HepG2 (cell line): ENCODE data around the gene NOC2L. TPM values are rescaled to one million over a fixed set of nuclear protein-coding genes. Genes with fewer than 3 reads are reported as not detected.

Experiments used
- BHLHE40 ChIP-seq: IDR thresholded peaks from 2 replicates; pipeline ENCODE4 v1.6.1; 2011; ENCODE audit warnings: low read length, improper control_type of control experiment
- CBFB ChIP-seq: sonication (generic); formaldehyde crosslinking; IDR thresholded peaks from 2 replicates; pipeline ENCODE4 v1.4.0; 2020; ENCODE audit warnings: missing genetic modification reagents
- CENPX ChIP-seq: sonication (generic); formaldehyde crosslinking; IDR thresholded peaks from 2 replicates; pipeline ENCODE4 v1.9.0; 2021; ENCODE audit warnings: mild to moderate bottlenecking, missing genetic modification reagents, moderate library complexity
- NFE2L1 ChIP-seq: sonication (generic); formaldehyde crosslinking; IDR thresholded peaks from 2 replicates; pipeline ENCODE4 v1.4.0; 2020; ENCODE audit warnings: missing genetic modification reagents, mild to moderate bottlenecking, borderline replicate concordance
- SKIL ChIP-seq: sonication (generic); formaldehyde crosslinking; IDR thresholded peaks from 2 replicates; pipeline ENCODE4 v1.8.0; 2022; ENCODE audit warnings: missing genetic modification reagents, mild to moderate bottlenecking, moderate library complexity, borderline replicate concordance
- SRSF9 ChIP-seq: fragments of 200-400 bp; formaldehyde crosslinking; IDR thresholded peaks from 2 replicates; pipeline ENCODE4 v1.6.1; 2018; ENCODE audit warnings: borderline replicate concordance, mild to moderate bottlenecking, low read depth, low read length; ENCODE audit not compliant: insufficient read depth, poor library complexity, severe bottlenecking
- ZBTB4 ChIP-seq: sonication (generic); formaldehyde crosslinking; IDR thresholded peaks from 2 replicates; pipeline ENCODE4 v1.4.0; 2020; ENCODE audit warnings: missing genetic modification reagents, mild to moderate bottlenecking, borderline replicate concordance
- ZMAT3 ChIP-seq: sonication (generic); formaldehyde crosslinking; conservative IDR thresholded peaks from 2 replicates; pipeline ENCODE4 v1.7.0; 2021; ENCODE audit warnings: missing genetic modification reagents
- ZNF12 ChIP-seq: sonication (generic); formaldehyde crosslinking; IDR thresholded peaks from 2 replicates; pipeline ENCODE4 v1.5.0; 2020; ENCODE audit warnings: missing genetic modification reagents
- ZNF180 ChIP-seq: sonication (generic); formaldehyde crosslinking; IDR thresholded peaks from 2 replicates; pipeline ENCODE4 v1.4.0; 2020; ENCODE audit warnings: low read depth, missing genetic modification reagents, borderline replicate concordance
- ZNF275 ChIP-seq: sonication (generic); formaldehyde crosslinking; IDR thresholded peaks from 2 replicates; pipeline ENCODE4 v1.8.0; 2022; ENCODE audit warnings: missing genetic modification reagents, mild to moderate bottlenecking, inconsistent platforms, borderline replicate concordance
- ZNF282 ChIP-seq: fragments of 450-650 bp; IDR thresholded peaks from 2 replicates; pipeline ENCODE4 v1.6.1; 2018; ENCODE audit not compliant: partially characterized antibody
- ZNF362 ChIP-seq: sonication (generic); formaldehyde crosslinking; IDR thresholded peaks from 2 replicates; pipeline ENCODE4 v1.4.0; 2020; ENCODE audit warnings: missing genetic modification reagents, mild to moderate bottlenecking, borderline replicate concordance
- ZNF564 ChIP-seq: sonication (generic); formaldehyde crosslinking; IDR thresholded peaks from 2 replicates; pipeline ENCODE4 v1.8.1; 2023; ENCODE audit warnings: mild to moderate bottlenecking, missing genetic modification reagents
- ZUFSP ChIP-seq: sonication (generic); formaldehyde crosslinking; IDR thresholded peaks from 2 replicates; pipeline ENCODE4 v1.9.0; 2021; ENCODE audit warnings: missing genetic modification reagents, mild to moderate bottlenecking, borderline replicate concordance
- polyA plus RNA-seq, 8 experiments: library from polyadenylated mRNA; depleted of rRNA in 3 of 8; stranded (reverse) in 7 of 8; unstranded in 1 of 8; fragments of >200 nt; fragmentation: Illumina TruSeq in 4 of 8; extraction: Trizol in 4 of 8; gene quantifications; 2 replicates each; pipeline versions ENCODE4 v1.2.1 to v1.2.3, GENCODE V29; 2011 to 2016; ENCODE audit warnings: low read depth in 4 of 8, missing spikeins in 1 of 8, mixed read lengths in 1 of 8; ENCODE audit not compliant: insufficient read depth in 1 of 8
- total RNA-seq, 5 experiments: library from RNA; depleted of rRNA; stranded (reverse); fragments of >200 nt; fragmentation: Illumina TruSeq; extraction: Trizol; gene quantifications; 2 replicates each; pipeline ENCODE4 v1.2.3, GENCODE V29; 2016; ENCODE audit warnings: low read depth in 1 of 5

NOC2L gene
- total and polyA plus RNA-seq, 2 of the 13 experiments (the other 11 are each of a cell fraction or from before 2014, with no cell fraction given), result 32.0 to 103 TPM

GRCh38 chr1:1006305-1007159, 47.5 kb upstream of the NOC2L start (continued):
- TF ChIP-seq SKIL (CRISPR knock-in tag) (peak; percentile 85), ZNF12 (CRISPR knock-in tag) (no peak; the same call in 1 of the 2 replicates), ZNF564 (CRISPR knock-in tag) (no peak; the same call in 1 of the 2 replicates), ZBTB4 (CRISPR knock-in tag) (peak; percentile 97; the same call in 1 of the 2 replicates), ZMAT3 (CRISPR knock-in tag) (peak; percentile 81; the same call in 1 of the 2 replicates), BHLHE40 (peak; percentile 74), CENPX (no peak), ZUFSP (CRISPR knock-in tag) (no peak), ZNF275 (CRISPR knock-in tag) (no peak), ZNF282 (no peak), CBFB (CRISPR knock-in tag) (peak; percentile 32; the same call in 1 of the 2 replicates), SRSF9 (no peak), ZNF362 (CRISPR knock-in tag) (no peak), ZNF180 (CRISPR knock-in tag) (no peak), NFE2L1 (CRISPR knock-in tag) (0 out of 2 replicates have a peak, but pooled peaks have one; percentile 34)
